Astrocyte (in vitro differentiated cells and primary cell): ENCODE data around the gene CD70. TPM values are rescaled to one million over a fixed set of nuclear protein-coding genes. Genes with fewer than 3 reads are reported as not detected.
"Not testable (repeated sequence)": the region's sequence is repeated elsewhere in the genome, so short reads cannot be mapped to it uniquely, and the experiment has no call there.

Experiments used
- DNase-seq: peaks from one replicate; pipeline ENCODE4 v3.0.0-alpha.2; 2010; ENCODE audit warnings: low read depth
- FAIRE-seq: peaks from 2 replicates; lab custom pipeline; 2011; peaks lifted over from hg19 to GRCh38; lab: Jason Lieb, UNC
- H2AFZ ChIP-seq: 2 replicates; pipeline ENCODE4 v1.6.0; 2012; ENCODE audit warnings: low read depth, low read length, inconsistent platforms
- H3K27ac ChIP-seq: 2 replicates; pipeline ENCODE4 v1.5.1; 2011; ENCODE audit warnings: low read depth, low read length, inconsistent platforms
- H3K27me3 ChIP-seq: 2 replicates; pipeline ENCODE4 v1.6.0; 2011; ENCODE audit warnings: low read length, inconsistent platforms; ENCODE audit not compliant: insufficient read depth
- H3K36me3 ChIP-seq: 2 replicates; pipeline ENCODE4 v1.5.1; 2011; ENCODE audit warnings: low read length, inconsistent platforms; ENCODE audit not compliant: insufficient read depth
- H3K4me1 ChIP-seq: 2 replicates; pipeline ENCODE4 v1.5.1; 2011; ENCODE audit warnings: low read length, inconsistent platforms; ENCODE audit not compliant: insufficient read depth
- H3K4me2 ChIP-seq: 2 replicates; pipeline ENCODE4 v1.6.0; 2012; ENCODE audit warnings: low read length, inconsistent platforms
- H3K4me3 ChIP-seq: 2 replicates; pipeline ENCODE4 v1.5.1; 2011; ENCODE audit warnings: low read depth, mild to moderate bottlenecking, low read length, inconsistent platforms; ENCODE audit not compliant: insufficient read depth
- H3K79me2 ChIP-seq: 2 replicates; pipeline ENCODE4 v1.6.0; 2012; ENCODE audit warnings: mild to moderate bottlenecking, low read length, inconsistent platforms; ENCODE audit not compliant: insufficient read depth
- H3K9ac ChIP-seq: 2 replicates; pipeline ENCODE4 v1.6.0; 2012; ENCODE audit warnings: mild to moderate bottlenecking, low read length, inconsistent platforms
- H3K9me3 ChIP-seq: 2 replicates; pipeline ENCODE4 v1.5.1; 2012; ENCODE audit warnings: low read depth, mild to moderate bottlenecking, low read length, inconsistent platforms; ENCODE audit not compliant: insufficient read depth
- H4K20me1 ChIP-seq: 2 replicates; pipeline ENCODE4 v1.6.0; 2012; ENCODE audit warnings: low read length, inconsistent platforms; ENCODE audit not compliant: insufficient read depth
- H3K27ac Mint-ChIP-seq: one replicate; pipeline ENCODE4 v1.8.0; 2021; ENCODE audit warnings: mild to moderate bottlenecking, mixed read lengths; ENCODE audit not compliant: unreplicated experiment
- H3K27me3 Mint-ChIP-seq: one replicate; pipeline ENCODE4 v1.8.0; 2021; ENCODE audit warnings: low read depth, mixed read lengths; ENCODE audit not compliant: unreplicated experiment
- H3K36me3 Mint-ChIP-seq: one replicate; pipeline ENCODE4 v1.8.0; 2021; ENCODE audit warnings: low read depth, mixed read lengths; ENCODE audit not compliant: unreplicated experiment
- H3K4me1 Mint-ChIP-seq: one replicate; pipeline ENCODE4 v1.8.0; 2021; ENCODE audit warnings: low read depth, mixed read lengths; ENCODE audit not compliant: unreplicated experiment
- H3K4me3 Mint-ChIP-seq: one replicate; pipeline ENCODE4 v1.8.0; 2021; ENCODE audit warnings: mild to moderate bottlenecking, moderate library complexity, mixed read lengths; ENCODE audit not compliant: unreplicated experiment
- H3K9me3 Mint-ChIP-seq: one replicate; pipeline ENCODE4 v1.8.0; 2021; ENCODE audit warnings: mild to moderate bottlenecking, mixed read lengths; ENCODE audit not compliant: unreplicated experiment
- EZH2 ChIP-seq: IDR thresholded peaks from 2 replicates; pipeline ENCODE4 v1.6.1; 2012; ENCODE audit warnings: mild to moderate bottlenecking, low read length, inconsistent platforms; ENCODE audit not compliant: insufficient read depth
- total RNA-seq: library from RNA; stranded (reverse); gene quantifications from 2 replicates; pipeline ENCODE4 v1.2.1, GENCODE V29; 2021
- TF ChIP-seq, protein P1 (sequence below): IDR thresholded peaks from 2 replicates; pipeline ENCODE4 v1.5.1; 2011; ENCODE audit warnings: low read depth, mild to moderate bottlenecking, inconsistent platforms, low read length, moderate library complexity; ENCODE audit not compliant: insufficient read depth

CD70 gene
- total RNA-seq, 1 donor from 2014 or later = 0.48 TPM

DNA sequence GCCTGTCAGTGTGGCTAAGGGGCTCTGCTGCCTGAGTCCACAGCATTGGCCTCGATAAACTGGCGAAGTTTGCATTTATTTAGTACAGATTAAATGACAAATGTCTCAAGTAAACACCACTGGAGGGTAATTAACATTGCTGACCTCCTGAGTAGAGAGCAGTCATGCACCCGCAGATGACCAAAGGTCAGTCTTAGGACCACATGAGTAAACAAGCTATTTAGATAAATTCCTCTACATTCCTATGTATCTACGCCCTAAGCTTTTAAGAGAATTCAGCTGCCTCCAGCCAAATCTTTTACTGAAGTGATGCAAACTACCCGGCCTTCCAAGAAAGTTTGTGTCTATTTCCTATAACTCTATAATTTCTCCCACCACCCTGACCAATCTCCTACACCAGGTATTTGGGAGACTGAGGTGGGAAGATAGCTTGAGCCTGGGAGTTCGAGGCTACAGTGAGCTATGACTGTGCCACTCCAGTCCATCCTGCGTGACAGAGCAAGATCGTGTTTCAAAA is 22.9 kb downstream of the CD70 start:
- TF ChIP-seq EZH2 = no peak
- TF ChIP-seq, protein P1, sequence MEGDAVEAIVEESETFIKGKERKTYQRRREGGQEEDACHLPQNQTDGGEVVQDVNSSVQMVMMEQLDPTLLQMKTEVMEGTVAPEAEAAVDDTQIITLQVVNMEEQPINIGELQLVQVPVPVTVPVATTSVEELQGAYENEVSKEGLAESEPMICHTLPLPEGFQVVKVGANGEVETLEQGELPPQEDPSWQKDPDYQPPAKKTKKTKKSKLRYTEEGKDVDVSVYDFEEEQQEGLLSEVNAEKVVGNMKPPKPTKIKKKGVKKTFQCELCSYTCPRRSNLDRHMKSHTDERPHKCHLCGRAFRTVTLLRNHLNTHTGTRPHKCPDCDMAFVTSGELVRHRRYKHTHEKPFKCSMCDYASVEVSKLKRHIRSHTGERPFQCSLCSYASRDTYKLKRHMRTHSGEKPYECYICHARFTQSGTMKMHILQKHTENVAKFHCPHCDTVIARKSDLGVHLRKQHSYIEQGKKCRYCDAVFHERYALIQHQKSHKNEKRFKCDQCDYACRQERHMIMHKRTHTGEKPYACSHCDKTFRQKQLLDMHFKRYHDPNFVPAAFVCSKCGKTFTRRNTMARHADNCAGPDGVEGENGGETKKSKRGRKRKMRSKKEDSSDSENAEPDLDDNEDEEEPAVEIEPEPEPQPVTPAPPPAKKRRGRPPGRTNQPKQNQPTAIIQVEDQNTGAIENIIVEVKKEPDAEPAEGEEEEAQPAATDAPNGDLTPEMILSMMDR = no peak
- no peak overlapping the region for H3K27ac Mint-ChIP-seq
- no peaks in the 10 kb centered on the region for H3K4me1 Mint-ChIP-seq
- H3K4me2 ChIP-seq = no peak overlapping the region
- H3K4me3 Mint-ChIP-seq = no peak overlapping the region
- no peaks in the 10 kb centered on the region for H3K79me2 ChIP-seq
- H3K4me3 ChIP-seq = no peak overlapping the region
- peaks cover 6% of the 10 kb centered on the region for H3K9me3 Mint-ChIP-seq
- H2AFZ ChIP-seq = no peak overlapping the region
- DNase-seq = no peak
- H3K27ac ChIP-seq = no peak overlapping the region
- no peaks in the 10 kb centered on the region for H3K36me3 Mint-ChIP-seq
- no peaks in the 10 kb centered on the region for H3K27me3 ChIP-seq
- H3K9me3 ChIP-seq = peaks cover 7% of the 10 kb centered on the region
- H3K4me1 ChIP-seq = no peaks in the 10 kb centered on the region
- no peak for FAIRE-seq
- no peaks in the 10 kb centered on the region for H4K20me1 ChIP-seq
- H3K36me3 ChIP-seq = no peaks in the 10 kb centered on the region
- no peaks in the 10 kb centered on the region for H3K27me3 Mint-ChIP-seq
- H3K9ac ChIP-seq = no peak overlapping the region

DNA sequence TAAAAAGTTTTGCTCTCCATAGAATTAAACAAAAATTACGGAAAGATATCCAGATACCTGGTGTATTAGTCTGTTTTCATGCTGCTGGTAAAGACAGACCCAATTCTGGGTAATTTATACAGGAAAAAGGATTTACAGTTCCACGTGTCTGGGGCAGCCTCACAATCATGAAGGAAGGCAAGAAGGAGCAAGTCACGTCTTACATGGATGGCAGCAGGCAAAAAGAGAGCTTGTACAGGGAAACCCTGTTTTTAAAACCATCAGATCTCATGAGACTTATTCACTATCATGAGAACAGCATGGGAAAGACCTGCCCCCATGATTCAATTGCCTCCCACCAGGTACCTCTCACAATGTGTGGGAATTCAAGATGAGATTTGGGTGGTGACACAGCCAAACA is 24.2 kb downstream of the CD70 start:
- not testable (repeated sequence) for H3K9me3 ChIP-seq, H3K4me2 ChIP-seq, H3K36me3 ChIP-seq, H3K36me3 Mint-ChIP-seq, DNase-seq, H3K9ac ChIP-seq, H3K4me3 Mint-ChIP-seq, FAIRE-seq, H3K4me1 ChIP-seq, H3K79me2 ChIP-seq, H3K27me3 Mint-ChIP-seq, H3K9me3 Mint-ChIP-seq, H3K27ac Mint-ChIP-seq, H3K27ac ChIP-seq, H3K27me3 ChIP-seq, H3K4me1 Mint-ChIP-seq, H3K4me3 ChIP-seq, H2AFZ ChIP-seq, H4K20me1 ChIP-seq

DNA sequence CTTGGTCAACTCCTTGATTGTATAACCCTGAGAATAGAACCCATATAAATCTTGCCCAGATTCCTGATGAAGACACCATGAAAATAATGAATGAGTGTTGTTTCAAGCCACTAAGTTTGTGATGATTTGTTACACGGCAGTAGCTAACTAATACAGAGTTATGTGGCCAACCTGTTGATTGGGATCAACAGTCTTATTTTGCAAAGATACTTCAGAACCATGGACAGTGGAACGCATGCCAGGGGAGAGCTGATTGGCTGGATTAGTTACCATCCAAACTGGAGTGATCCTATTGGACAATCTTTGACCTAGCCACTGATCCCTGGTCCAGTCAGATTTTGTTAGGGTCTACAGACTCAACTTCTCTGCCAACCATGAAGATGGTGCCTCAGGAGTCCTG is 26.6 kb downstream of the CD70 start:
- no peak for TF ChIP-seq EZH2
- TF ChIP-seq, protein P1 = no peak
- Histone ChIP-seq H3K4me3 (no peak overlapping the region), H3K27me3 (no peaks in the 10 kb centered on the region), H3K4me1 (no peaks in the 10 kb centered on the region), H3K9me3 (peaks cover 7% of the 10 kb centered on the region), H3K27ac (no peak overlapping the region), H3K36me3 (no peaks in the 10 kb centered on the region), H3K4me2 (no peak overlapping the region), H2AFZ (no peak overlapping the region), H3K9ac (no peak overlapping the region), H3K79me2 (no peaks in the 10 kb centered on the region), H4K20me1 (no peaks in the 10 kb centered on the region)
- H3K4me1 Mint-ChIP-seq = no peaks in the 10 kb centered on the region
- FAIRE-seq (no peak), DNase-seq (no peak)
- H3K4me3 Mint-ChIP-seq = no peak overlapping the region
- H3K27me3 Mint-ChIP-seq = no peaks in the 10 kb centered on the region
- H3K36me3 Mint-ChIP-seq = no peaks in the 10 kb centered on the region
- no peak overlapping the region for H3K27ac Mint-ChIP-seq
- peaks cover 3% of the 10 kb centered on the region for H3K9me3 Mint-ChIP-seq

DNA sequence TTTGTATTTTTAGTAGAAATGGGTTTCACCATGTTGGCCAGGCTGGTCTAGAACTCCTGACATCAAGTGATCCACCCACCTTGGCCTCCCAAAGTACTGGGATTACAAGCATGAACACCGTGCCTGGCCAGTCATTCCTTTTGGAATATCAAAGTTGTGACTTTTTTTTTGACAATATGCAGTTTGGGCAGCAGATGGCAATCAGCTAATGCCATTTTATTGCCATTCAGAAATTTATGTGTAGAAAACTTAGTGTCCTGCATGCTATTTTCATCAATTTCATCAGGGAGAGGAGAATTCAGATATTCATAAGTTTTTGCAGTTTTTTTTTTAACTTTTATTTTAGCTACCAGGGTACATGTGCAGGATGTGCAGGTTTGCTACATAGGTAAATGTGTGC is 28.5 kb downstream of the CD70 start:
- not testable (repeated sequence) for FAIRE-seq, H3K9me3 Mint-ChIP-seq, H3K27me3 Mint-ChIP-seq, H3K9ac ChIP-seq, DNase-seq, H3K4me3 Mint-ChIP-seq, H4K20me1 ChIP-seq, H3K4me1 ChIP-seq, H3K27ac Mint-ChIP-seq, H3K27me3 ChIP-seq, H2AFZ ChIP-seq, H3K4me1 Mint-ChIP-seq, H3K27ac ChIP-seq, H3K4me3 ChIP-seq, H3K36me3 ChIP-seq, H3K36me3 Mint-ChIP-seq, H3K79me2 ChIP-seq, H3K4me2 ChIP-seq, H3K9me3 ChIP-seq
